DND-41 (cell line): ENCODE data around the gene FLAD1.

ENCODE experiments used
- ATAC-seq: fragments of 200-7000 bp; cut with Tn5 transposase; 3 replicates; pipeline ENCODE4 v1.9.1; 2021; ENCODE audit warnings: low read depth; ENCODE audit not compliant: insufficient read depth
- DNase-seq: peaks from one replicate; pipeline ENCODE4 v3.0.0-alpha.2; 2020
- H2AFZ ChIP-seq: 2 replicates; pipeline ENCODE4 v1.6.0; 2012; ENCODE audit warnings: low read depth, low read length
- H3K27ac ChIP-seq: 2 replicates; pipeline ENCODE4 v1.5.1; 2012; ENCODE audit warnings: low read length, inconsistent platforms
- H3K27me3 ChIP-seq: fragments of 200-600 bp; sonication (generic); 2 replicates; pipeline ENCODE4 v1.6.0; 2012; ENCODE audit warnings: low read length, mild to moderate bottlenecking, inconsistent platforms; ENCODE audit not compliant: insufficient read depth, poor library complexity
- H3K36me3 ChIP-seq: 2 replicates; pipeline ENCODE4 v1.5.1; 2012; ENCODE audit warnings: low read length, inconsistent platforms; ENCODE audit not compliant: insufficient read depth
- H3K4me1 ChIP-seq: 2 replicates; pipeline ENCODE4 v1.5.1; 2012; ENCODE audit warnings: mild to moderate bottlenecking, low read length; ENCODE audit not compliant: insufficient read depth
- H3K4me2 ChIP-seq: 2 replicates; pipeline ENCODE4 v1.6.0; 2012; ENCODE audit warnings: mild to moderate bottlenecking, moderate library complexity, low read length, inconsistent platforms; ENCODE audit not compliant: insufficient read depth
- H3K4me3 ChIP-seq, 2 experiments: fragments of 200-600 bp in 1 of 2; shearing (Covaris generic) in 1 of 2; 2 replicates each; pipeline ENCODE4 v1.5.1; 2012 to 2016; ENCODE audit warnings: inconsistent platforms in 2 of 2, low read length in 2 of 2, mild to moderate bottlenecking in 2 of 2, low read depth in 1 of 2, moderate library complexity in 1 of 2
- H3K79me2 ChIP-seq: 2 replicates; pipeline ENCODE4 v1.6.0; 2012; ENCODE audit warnings: low read length, inconsistent platforms; ENCODE audit not compliant: insufficient read depth
- H3K9ac ChIP-seq: 2 replicates; pipeline ENCODE4 v1.6.0; 2012; ENCODE audit warnings: low read depth, mild to moderate bottlenecking, inconsistent platforms, low read length, moderate library complexity
- H3K9me3 ChIP-seq: 2 replicates; pipeline ENCODE4 v1.5.1; 2012; ENCODE audit warnings: low read length, moderate library complexity, mild to moderate bottlenecking, inconsistent platforms; ENCODE audit not compliant: insufficient read depth, severe bottlenecking
- H4K20me1 ChIP-seq: 2 replicates; pipeline ENCODE4 v1.6.0; 2012; ENCODE audit warnings: low read length; ENCODE audit not compliant: insufficient read depth
- EZH2 ChIP-seq: IDR thresholded peaks from 3 replicates; pipeline ENCODE4 v1.6.1; 2012; ENCODE audit warnings: borderline replicate concordance, low read depth, mild to moderate bottlenecking, moderate library complexity, low read length, inconsistent platforms; ENCODE audit not compliant: severe bottlenecking
- TF ChIP-seq, protein P1 (sequence below): IDR thresholded peaks from 2 replicates; pipeline ENCODE4 v1.5.1; 2012; ENCODE audit warnings: borderline replicate concordance, low read length, moderate library complexity, mild to moderate bottlenecking; ENCODE audit not compliant: poor library complexity, severe bottlenecking; ENCODE audit errors: extremely low read depth

Gene FLAD1

DNA sequence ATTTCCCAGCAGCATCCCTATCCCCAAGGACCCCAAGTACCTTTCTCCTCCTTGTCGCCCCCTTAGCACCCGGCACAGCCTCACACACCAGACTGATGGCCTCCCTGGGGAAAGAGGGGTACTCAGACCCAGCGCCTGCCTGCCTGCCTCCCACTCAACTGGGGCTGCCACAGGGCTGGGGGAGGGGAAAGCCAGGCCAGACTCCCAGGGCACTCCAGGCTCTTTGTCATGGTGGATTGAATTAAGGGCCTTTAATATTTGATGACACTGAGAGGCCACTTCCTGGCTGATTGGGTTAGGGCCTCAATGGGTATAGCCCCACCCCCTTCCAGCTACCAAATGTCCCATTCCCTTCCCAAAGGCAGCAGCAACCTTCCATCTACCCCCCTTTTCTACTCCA, 14.4 kb upstream of the FLAD1 start:
- H3K79me2 ChIP-seq, result peaks cover 47% of the 10 kb centered on the region
- no peak overlapping the region for H3K4me2 ChIP-seq
- H2AFZ ChIP-seq, result no peak overlapping the region
- peaks cover 66% of the 10 kb centered on the region for H3K36me3 ChIP-seq
- ATAC-seq, result no peak
- H4K20me1 ChIP-seq, result peaks cover 29% of the 10 kb centered on the region
- no peaks in the 10 kb centered on the region for H3K9me3 ChIP-seq
- H3K4me1 ChIP-seq, result peaks cover 32% of the 10 kb centered on the region
- no peak overlapping the region for H3K4me3 ChIP-seq
- H3K27ac ChIP-seq, result no peak overlapping the region
- no peaks in the 10 kb centered on the region for H3K27me3 ChIP-seq
- TF ChIP-seq, protein P1, sequence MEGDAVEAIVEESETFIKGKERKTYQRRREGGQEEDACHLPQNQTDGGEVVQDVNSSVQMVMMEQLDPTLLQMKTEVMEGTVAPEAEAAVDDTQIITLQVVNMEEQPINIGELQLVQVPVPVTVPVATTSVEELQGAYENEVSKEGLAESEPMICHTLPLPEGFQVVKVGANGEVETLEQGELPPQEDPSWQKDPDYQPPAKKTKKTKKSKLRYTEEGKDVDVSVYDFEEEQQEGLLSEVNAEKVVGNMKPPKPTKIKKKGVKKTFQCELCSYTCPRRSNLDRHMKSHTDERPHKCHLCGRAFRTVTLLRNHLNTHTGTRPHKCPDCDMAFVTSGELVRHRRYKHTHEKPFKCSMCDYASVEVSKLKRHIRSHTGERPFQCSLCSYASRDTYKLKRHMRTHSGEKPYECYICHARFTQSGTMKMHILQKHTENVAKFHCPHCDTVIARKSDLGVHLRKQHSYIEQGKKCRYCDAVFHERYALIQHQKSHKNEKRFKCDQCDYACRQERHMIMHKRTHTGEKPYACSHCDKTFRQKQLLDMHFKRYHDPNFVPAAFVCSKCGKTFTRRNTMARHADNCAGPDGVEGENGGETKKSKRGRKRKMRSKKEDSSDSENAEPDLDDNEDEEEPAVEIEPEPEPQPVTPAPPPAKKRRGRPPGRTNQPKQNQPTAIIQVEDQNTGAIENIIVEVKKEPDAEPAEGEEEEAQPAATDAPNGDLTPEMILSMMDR, result no peak
- no peak for TF ChIP-seq EZH2
- H3K9ac ChIP-seq, result no peak overlapping the region
- no peak for DNase-seq

DNA sequence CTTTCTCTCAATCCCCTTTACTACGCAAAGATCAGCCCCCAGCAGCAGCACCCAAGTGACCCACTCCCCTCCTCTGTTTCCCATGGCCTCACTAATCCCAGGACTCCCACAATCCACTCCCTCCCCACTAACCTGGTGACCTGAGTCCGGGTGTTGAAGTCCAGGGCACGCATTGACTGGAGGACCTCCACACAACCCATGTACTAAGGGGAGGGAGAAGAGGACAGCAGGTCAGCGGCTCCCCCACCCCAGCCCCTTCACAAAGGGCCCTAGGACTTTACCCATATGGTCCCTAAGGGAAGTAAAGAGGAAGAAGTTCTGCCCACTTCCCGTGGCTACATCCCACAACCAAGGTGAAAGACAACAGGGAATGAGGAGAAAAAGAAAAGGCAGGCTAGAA, 13.9 kb upstream of the FLAD1 start:
- Histone ChIP-seq H3K9me3 (no peaks in the 10 kb centered on the region), H3K27me3 (no peaks in the 10 kb centered on the region), H3K79me2 (peaks cover 47% of the 10 kb centered on the region), H3K9ac (no peak overlapping the region), H4K20me1 (peaks cover 29% of the 10 kb centered on the region), H3K27ac (no peak overlapping the region), H3K36me3 (peaks cover 61% of the 10 kb centered on the region), H2AFZ (no peak overlapping the region), H3K4me3 (no peak overlapping the region), H3K4me2 (no peak overlapping the region), H3K4me1 (peaks cover 31% of the 10 kb centered on the region)
- DNase-seq (no peak), ATAC-seq (no peak)
- TF ChIP-seq EZH2, result no peak
- TF ChIP-seq, protein P1, result no peak

DNA sequence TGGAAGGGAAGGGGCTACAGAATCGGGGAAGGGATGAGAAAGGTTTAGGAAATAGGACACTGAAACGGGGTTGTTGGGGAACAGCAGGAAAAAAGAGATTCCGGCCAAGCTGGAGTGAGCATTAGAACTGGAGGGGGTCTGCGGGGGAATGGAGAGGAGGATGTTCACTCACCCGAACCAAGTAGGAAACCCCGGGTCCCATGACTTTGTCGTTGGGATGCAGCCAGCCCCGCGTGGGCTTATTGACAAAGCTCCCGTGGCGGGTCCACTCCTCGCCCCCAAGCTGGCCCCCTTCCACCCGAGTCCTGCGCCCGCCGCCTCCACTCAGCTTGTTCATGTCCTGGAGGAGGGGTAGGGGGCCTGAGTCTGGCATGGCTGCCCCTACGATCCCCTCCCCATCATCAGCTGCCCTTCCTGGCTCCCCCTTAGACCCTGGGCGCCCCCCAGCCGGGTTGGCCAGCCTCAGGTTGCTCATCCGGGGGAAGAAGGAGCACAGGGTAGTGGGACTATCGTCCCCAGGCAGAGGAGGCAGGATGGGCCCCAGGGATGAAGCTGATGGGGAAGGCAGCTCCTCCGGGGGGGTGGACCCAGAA, 13.2 kb upstream of the FLAD1 start:
- H3K9ac ChIP-seq, result no peak overlapping the region; the same call in 1 of the 2 replicates
- no peak overlapping the region for H3K4me2 ChIP-seq
- DNase-seq (no peak), ATAC-seq (no peak)
- no peaks in the 10 kb centered on the region for H3K27me3 ChIP-seq
- H3K27ac ChIP-seq, result no peak overlapping the region
- no peak overlapping the region for H2AFZ ChIP-seq
- H4K20me1 ChIP-seq, result peaks cover 30% of the 10 kb centered on the region
- H3K4me3 ChIP-seq, result no peak overlapping the region
- H3K9me3 ChIP-seq, result no peaks in the 10 kb centered on the region
- peaks cover 49% of the 10 kb centered on the region for H3K79me2 ChIP-seq
- TF ChIP-seq EZH2, result no peak
- TF ChIP-seq, protein P1, result no peak
- peaks cover 55% of the 10 kb centered on the region for H3K36me3 ChIP-seq
- peaks cover 31% of the 10 kb centered on the region for H3K4me1 ChIP-seq
